Neuron (in vitro differentiated cells): ENCODE data around the gene CNTNAP2.

Source experiments
- H2AFZ ChIP-seq: one replicate; pipeline ENCODE4 v1.6.1; 2013; ENCODE audit warnings: low read depth, mild to moderate bottlenecking, inconsistent platforms, low read length, moderate library complexity
- H3K27me3 ChIP-seq: one replicate; pipeline ENCODE4 v1.6.1; 2013; ENCODE audit warnings: low read length; ENCODE audit not compliant: insufficient read depth
- H3K36me3 ChIP-seq: one replicate; pipeline ENCODE4 v1.6.1; 2013; ENCODE audit warnings: low read length; ENCODE audit not compliant: insufficient read depth
- H3K4me1 ChIP-seq: one replicate; pipeline ENCODE4 v1.6.1; 2013; ENCODE audit warnings: low read length; ENCODE audit not compliant: insufficient read depth
- H3K4me3 ChIP-seq: 2 replicates; pipeline ENCODE4 v1.5.1; 2013; ENCODE audit warnings: mild to moderate bottlenecking, low read length, moderate library complexity
- H3K9me3 ChIP-seq: one replicate; pipeline ENCODE4 v1.6.1; 2013; ENCODE audit warnings: low read length

The CNTNAP2 gene

GRCh38 chr7:147833557-147833956 is 1717.0 kb downstream of the CNTNAP2 start:
- H3K27me3 ChIP-seq = no peaks in the 10 kb centered on the region
- no peaks in the 10 kb centered on the region for H3K4me1 ChIP-seq
- H2AFZ ChIP-seq = no peak overlapping the region
- no peak overlapping the region for H3K4me3 ChIP-seq
- H3K9me3 ChIP-seq = no peaks in the 10 kb centered on the region
- no peaks in the 10 kb centered on the region for H3K36me3 ChIP-seq

GRCh38 chr7:147833970-147834369 is 1717.4 kb downstream of the CNTNAP2 start:
- H3K36me3 ChIP-seq = no peaks in the 10 kb centered on the region
- no peak overlapping the region for H2AFZ ChIP-seq
- H3K9me3 ChIP-seq = no peaks in the 10 kb centered on the region
- no peaks in the 10 kb centered on the region for H3K27me3 ChIP-seq
- no peaks in the 10 kb centered on the region for H3K4me1 ChIP-seq
- no peak overlapping the region for H3K4me3 ChIP-seq

- no peaks in the 10 kb centered on the region for H3K27me3 ChIP-seq
- H3K4me1 ChIP-seq = no peaks in the 10 kb centered on the region
- H2AFZ ChIP-seq = no peak overlapping the region
- H3K4me3 ChIP-seq = no peak overlapping the region
- no peaks in the 10 kb centered on the region for H3K36me3 ChIP-seq
- H3K9me3 ChIP-seq = no peaks in the 10 kb centered on the region
Observed at GRCh38 chr7:147852833-147853232, 1736.2 kb downstream of the CNTNAP2 start.

GRCh38 chr7:147857152-147858140 is 1740.8 kb downstream of the CNTNAP2 start:
- Histone ChIP-seq H2AFZ (no peak overlapping the region), H3K4me3 (no peak overlapping the region), H3K9me3 (no peaks in the 10 kb centered on the region), H3K4me1 (no peaks in the 10 kb centered on the region), H3K36me3 (no peaks in the 10 kb centered on the region), H3K27me3 (no peaks in the 10 kb centered on the region)

GRCh38 chr7:147858421-147858820 is 1741.8 kb downstream of the CNTNAP2 start:
- Histone ChIP-seq H3K4me3 (no peak overlapping the region), H3K36me3 (no peaks in the 10 kb centered on the region), H3K27me3 (no peaks in the 10 kb centered on the region), H2AFZ (no peak overlapping the region), H3K9me3 (no peaks in the 10 kb centered on the region), H3K4me1 (no peaks in the 10 kb centered on the region)

GRCh38 chr7:147859033-147859432 is 1742.4 kb downstream of the CNTNAP2 start:
- Histone ChIP-seq H3K27me3 (no peaks in the 10 kb centered on the region), H2AFZ (no peak overlapping the region), H3K9me3 (no peaks in the 10 kb centered on the region), H3K4me1 (no peaks in the 10 kb centered on the region), H3K4me3 (no peak overlapping the region), H3K36me3 (no peaks in the 10 kb centered on the region)

- no peaks in the 10 kb centered on the region for H3K4me1 ChIP-seq
- no peak overlapping the region for H2AFZ ChIP-seq
- H3K9me3 ChIP-seq = no peaks in the 10 kb centered on the region
- H3K4me3 ChIP-seq = no peak overlapping the region
- H3K27me3 ChIP-seq = no peaks in the 10 kb centered on the region
- no peaks in the 10 kb centered on the region for H3K36me3 ChIP-seq
Observed at GRCh38 chr7:147859486-147859885, 1742.9 kb downstream of the CNTNAP2 start.

GRCh38 chr7:147861058-147861716 is 1744.6 kb downstream of the CNTNAP2 start:
- Histone ChIP-seq H3K4me3 (no peak overlapping the region), H3K36me3 (no peaks in the 10 kb centered on the region)

GRCh38 chr7:147861945-147862344 is 1745.3 kb downstream of the CNTNAP2 start:
- Histone ChIP-seq H3K27me3 (no peaks in the 10 kb centered on the region), H3K9me3 (no peaks in the 10 kb centered on the region), H2AFZ (no peak overlapping the region), H3K36me3 (no peaks in the 10 kb centered on the region), H3K4me3 (no peak overlapping the region), H3K4me1 (no peaks in the 10 kb centered on the region)

More at GRCh38 chr7:147861058-147861716, 1744.6 kb downstream of the CNTNAP2 start:
- Histone ChIP-seq H3K27me3 (no peaks in the 10 kb centered on the region), H3K4me1 (no peaks in the 10 kb centered on the region), H2AFZ (no peak overlapping the region), H3K9me3 (no peaks in the 10 kb centered on the region)

GRCh38 chr7:147869456-147869855 is 1752.9 kb downstream of the CNTNAP2 start:
- H2AFZ ChIP-seq = no peak overlapping the region
- no peak overlapping the region for H3K4me3 ChIP-seq
- no peaks in the 10 kb centered on the region for H3K9me3 ChIP-seq
- no peaks in the 10 kb centered on the region for H3K27me3 ChIP-seq
- no peaks in the 10 kb centered on the region for H3K4me1 ChIP-seq
- no peaks in the 10 kb centered on the region for H3K36me3 ChIP-seq

- Histone ChIP-seq H3K9me3 (no peaks in the 10 kb centered on the region), H3K4me1 (no peaks in the 10 kb centered on the region), H3K27me3 (no peaks in the 10 kb centered on the region), H3K4me3 (no peak overlapping the region), H2AFZ (no peak overlapping the region), H3K36me3 (no peaks in the 10 kb centered on the region)
Observed at GRCh38 chr7:147878912-147879661, 1762.5 kb downstream of the CNTNAP2 start.

- no peaks in the 10 kb centered on the region for H3K27me3 ChIP-seq
- no peaks in the 10 kb centered on the region for H3K36me3 ChIP-seq
- no peaks in the 10 kb centered on the region for H3K9me3 ChIP-seq
- H3K4me3 ChIP-seq = no peak overlapping the region
- no peak overlapping the region for H2AFZ ChIP-seq
- H3K4me1 ChIP-seq = no peaks in the 10 kb centered on the region
Observed at GRCh38 chr7:147885869-147886268, 1769.3 kb downstream of the CNTNAP2 start.

GRCh38 chr7:147894271-147894670 is 1777.7 kb downstream of the CNTNAP2 start:
- H2AFZ ChIP-seq = no peak overlapping the region
- H3K27me3 ChIP-seq = no peaks in the 10 kb centered on the region
- no peaks in the 10 kb centered on the region for H3K4me1 ChIP-seq
- no peak overlapping the region for H3K4me3 ChIP-seq
- H3K9me3 ChIP-seq = no peaks in the 10 kb centered on the region
- no peaks in the 10 kb centered on the region for H3K36me3 ChIP-seq
